HepG2 (cell line): ENCODE data around the gene HEXD. TPM values are rescaled to one million over a fixed set of nuclear protein-coding genes. Genes with fewer than 3 reads are reported as not detected.

Experiments used
- ETV6 ChIP-seq: sonication (generic); formaldehyde crosslinking; conservative IDR thresholded peaks from 2 replicates; pipeline ENCODE4 v1.4.0; 2020; ENCODE audit warnings: missing genetic modification reagents
- FOXJ3 ChIP-seq: sonication (generic); formaldehyde crosslinking; IDR thresholded peaks from 2 replicates; pipeline ENCODE4 v1.4.0; 2020; ENCODE audit warnings: missing genetic modification reagents, mild to moderate bottlenecking, borderline replicate concordance
- HOXA7 ChIP-seq: sonication (generic); formaldehyde crosslinking; IDR thresholded peaks from 2 replicates; pipeline ENCODE4 v1.8.1; 2022; ENCODE audit warnings: mild to moderate bottlenecking, missing genetic modification reagents, moderate library complexity
- HOXA9 ChIP-seq: sonication (generic); formaldehyde crosslinking; IDR thresholded peaks from 2 replicates; pipeline ENCODE4 v1.8.1; 2022; ENCODE audit warnings: missing genetic modification reagents, mild to moderate bottlenecking, moderate library complexity, borderline replicate concordance
- JUN ChIP-seq: sonication (generic); formaldehyde crosslinking; IDR thresholded peaks from 2 replicates; pipeline ENCODE4 v1.4.0; 2020; ENCODE audit warnings: mild to moderate bottlenecking, missing genetic modification reagents
- SAFB2 ChIP-seq: sonication (generic); formaldehyde crosslinking; IDR thresholded peaks from 2 replicates; pipeline ENCODE4 v1.5.1; 2020; ENCODE audit warnings: missing genetic modification reagents, low read depth, mild to moderate bottlenecking, borderline replicate concordance
- SP2 ChIP-seq: sonication (generic); formaldehyde crosslinking; IDR thresholded peaks from 2 replicates; pipeline ENCODE4 v1.5.1; 2020; ENCODE audit warnings: mild to moderate bottlenecking, missing genetic modification reagents
- TCF12 ChIP-seq, 2 experiments: fragments of 450-650 bp in 1 of 2; sonication (generic) in 1 of 2; formaldehyde crosslinking in 1 of 2; IDR thresholded peaks; 2 replicates each; pipeline versions ENCODE4 v1.6.1 to v1.8.0; 2017 to 2022; ENCODE audit warnings: antibody characterized with exemption in 1 of 2, mild to moderate bottlenecking in 1 of 2, missing genetic modification reagents in 1 of 2, moderate library complexity in 1 of 2
- ZBTB42 ChIP-seq: sonication (generic); formaldehyde crosslinking; IDR thresholded peaks from 2 replicates; pipeline ENCODE4 v1.5.0; 2020; ENCODE audit warnings: mild to moderate bottlenecking, missing genetic modification reagents
- ZNF354B ChIP-seq: sonication (generic); formaldehyde crosslinking; IDR thresholded peaks from 2 replicates; pipeline ENCODE4 v1.8.0; 2022; ENCODE audit warnings: mild to moderate bottlenecking, missing genetic modification reagents
- polyA plus RNA-seq, 8 experiments: library from polyadenylated mRNA; depleted of rRNA in 3 of 8; stranded (reverse) in 7 of 8; unstranded in 1 of 8; fragments of >200 nt; fragmentation: Illumina TruSeq in 4 of 8; extraction: Trizol in 4 of 8; gene quantifications; 2 replicates each; pipeline versions ENCODE4 v1.2.1 to v1.2.3, GENCODE V29; 2011 to 2016; ENCODE audit warnings: low read depth in 4 of 8, missing spikeins in 1 of 8, mixed read lengths in 1 of 8; ENCODE audit not compliant: insufficient read depth in 1 of 8
- total RNA-seq, 5 experiments: library from RNA; depleted of rRNA; stranded (reverse); fragments of >200 nt; fragmentation: Illumina TruSeq; extraction: Trizol; gene quantifications; 2 replicates each; pipeline ENCODE4 v1.2.3, GENCODE V29; 2016; ENCODE audit warnings: low read depth in 1 of 5
- TF ChIP-seq, protein P1 (sequence below): sonication (generic); formaldehyde crosslinking; IDR thresholded peaks from 2 replicates; pipeline ENCODE4 v1.5.0; 2020; ENCODE audit warnings: mild to moderate bottlenecking, missing genetic modification reagents, borderline replicate concordance
- TF ChIP-seq, protein P2 (sequence below): sonication (generic); formaldehyde crosslinking; IDR thresholded peaks from 2 replicates; pipeline ENCODE4 v1.5.0; 2020; ENCODE audit warnings: mild to moderate bottlenecking, missing genetic modification reagents, borderline replicate concordance
- TF ChIP-seq, protein P3 (sequence below): sonication (generic); formaldehyde crosslinking; IDR thresholded peaks from 2 replicates; pipeline ENCODE4 v1.5.0; 2020; ENCODE audit warnings: missing genetic modification reagents
- TF ChIP-seq, protein P4 (sequence below): sonication (generic); formaldehyde crosslinking; IDR thresholded peaks from 2 replicates; pipeline ENCODE4 v1.5.1; 2020; ENCODE audit warnings: missing genetic modification reagents, mild to moderate bottlenecking, borderline replicate concordance

The HEXD gene
- total and polyA plus RNA-seq, 2 of the 13 experiments (the other 11 are each of a cell fraction or from before 2014, with no cell fraction given): 22.3 to 41.8 TPM

DNA sequence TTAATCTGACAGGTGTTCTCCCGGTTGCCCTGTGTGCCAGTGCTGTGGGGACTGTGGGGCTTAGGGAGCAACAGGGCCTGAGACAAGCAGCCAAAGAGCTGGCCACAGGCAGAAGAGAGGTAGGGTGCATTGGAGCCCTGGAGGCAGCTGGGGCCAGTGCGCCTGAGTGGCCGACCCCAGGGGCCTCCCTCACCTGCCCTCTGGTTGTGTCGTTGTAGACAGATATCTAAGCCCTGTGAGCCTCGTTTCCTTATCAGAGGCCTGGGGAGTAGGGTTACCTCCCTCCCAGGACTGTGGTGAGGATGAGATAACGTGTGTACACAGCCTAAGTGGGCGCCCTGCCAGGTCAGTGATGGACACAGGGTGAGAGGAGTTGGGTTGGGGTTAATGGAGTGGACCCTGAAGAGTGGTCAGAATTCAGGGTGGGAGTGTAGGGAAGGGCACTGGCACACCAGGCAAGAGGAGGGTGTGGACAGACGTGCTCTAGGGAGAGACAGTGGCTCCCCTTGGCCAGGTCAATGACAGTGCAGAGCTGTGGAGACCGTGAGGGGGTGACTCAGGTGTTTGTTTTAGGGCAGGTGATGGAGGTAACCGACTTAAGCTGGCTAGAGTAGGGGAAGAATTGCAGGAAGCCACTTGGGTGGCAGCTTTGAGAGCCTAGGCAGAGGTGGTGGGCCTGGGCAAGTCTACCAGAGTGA lies 43.8 kb downstream of the HEXD start (continued):
- TF ChIP-seq, protein P1, sequence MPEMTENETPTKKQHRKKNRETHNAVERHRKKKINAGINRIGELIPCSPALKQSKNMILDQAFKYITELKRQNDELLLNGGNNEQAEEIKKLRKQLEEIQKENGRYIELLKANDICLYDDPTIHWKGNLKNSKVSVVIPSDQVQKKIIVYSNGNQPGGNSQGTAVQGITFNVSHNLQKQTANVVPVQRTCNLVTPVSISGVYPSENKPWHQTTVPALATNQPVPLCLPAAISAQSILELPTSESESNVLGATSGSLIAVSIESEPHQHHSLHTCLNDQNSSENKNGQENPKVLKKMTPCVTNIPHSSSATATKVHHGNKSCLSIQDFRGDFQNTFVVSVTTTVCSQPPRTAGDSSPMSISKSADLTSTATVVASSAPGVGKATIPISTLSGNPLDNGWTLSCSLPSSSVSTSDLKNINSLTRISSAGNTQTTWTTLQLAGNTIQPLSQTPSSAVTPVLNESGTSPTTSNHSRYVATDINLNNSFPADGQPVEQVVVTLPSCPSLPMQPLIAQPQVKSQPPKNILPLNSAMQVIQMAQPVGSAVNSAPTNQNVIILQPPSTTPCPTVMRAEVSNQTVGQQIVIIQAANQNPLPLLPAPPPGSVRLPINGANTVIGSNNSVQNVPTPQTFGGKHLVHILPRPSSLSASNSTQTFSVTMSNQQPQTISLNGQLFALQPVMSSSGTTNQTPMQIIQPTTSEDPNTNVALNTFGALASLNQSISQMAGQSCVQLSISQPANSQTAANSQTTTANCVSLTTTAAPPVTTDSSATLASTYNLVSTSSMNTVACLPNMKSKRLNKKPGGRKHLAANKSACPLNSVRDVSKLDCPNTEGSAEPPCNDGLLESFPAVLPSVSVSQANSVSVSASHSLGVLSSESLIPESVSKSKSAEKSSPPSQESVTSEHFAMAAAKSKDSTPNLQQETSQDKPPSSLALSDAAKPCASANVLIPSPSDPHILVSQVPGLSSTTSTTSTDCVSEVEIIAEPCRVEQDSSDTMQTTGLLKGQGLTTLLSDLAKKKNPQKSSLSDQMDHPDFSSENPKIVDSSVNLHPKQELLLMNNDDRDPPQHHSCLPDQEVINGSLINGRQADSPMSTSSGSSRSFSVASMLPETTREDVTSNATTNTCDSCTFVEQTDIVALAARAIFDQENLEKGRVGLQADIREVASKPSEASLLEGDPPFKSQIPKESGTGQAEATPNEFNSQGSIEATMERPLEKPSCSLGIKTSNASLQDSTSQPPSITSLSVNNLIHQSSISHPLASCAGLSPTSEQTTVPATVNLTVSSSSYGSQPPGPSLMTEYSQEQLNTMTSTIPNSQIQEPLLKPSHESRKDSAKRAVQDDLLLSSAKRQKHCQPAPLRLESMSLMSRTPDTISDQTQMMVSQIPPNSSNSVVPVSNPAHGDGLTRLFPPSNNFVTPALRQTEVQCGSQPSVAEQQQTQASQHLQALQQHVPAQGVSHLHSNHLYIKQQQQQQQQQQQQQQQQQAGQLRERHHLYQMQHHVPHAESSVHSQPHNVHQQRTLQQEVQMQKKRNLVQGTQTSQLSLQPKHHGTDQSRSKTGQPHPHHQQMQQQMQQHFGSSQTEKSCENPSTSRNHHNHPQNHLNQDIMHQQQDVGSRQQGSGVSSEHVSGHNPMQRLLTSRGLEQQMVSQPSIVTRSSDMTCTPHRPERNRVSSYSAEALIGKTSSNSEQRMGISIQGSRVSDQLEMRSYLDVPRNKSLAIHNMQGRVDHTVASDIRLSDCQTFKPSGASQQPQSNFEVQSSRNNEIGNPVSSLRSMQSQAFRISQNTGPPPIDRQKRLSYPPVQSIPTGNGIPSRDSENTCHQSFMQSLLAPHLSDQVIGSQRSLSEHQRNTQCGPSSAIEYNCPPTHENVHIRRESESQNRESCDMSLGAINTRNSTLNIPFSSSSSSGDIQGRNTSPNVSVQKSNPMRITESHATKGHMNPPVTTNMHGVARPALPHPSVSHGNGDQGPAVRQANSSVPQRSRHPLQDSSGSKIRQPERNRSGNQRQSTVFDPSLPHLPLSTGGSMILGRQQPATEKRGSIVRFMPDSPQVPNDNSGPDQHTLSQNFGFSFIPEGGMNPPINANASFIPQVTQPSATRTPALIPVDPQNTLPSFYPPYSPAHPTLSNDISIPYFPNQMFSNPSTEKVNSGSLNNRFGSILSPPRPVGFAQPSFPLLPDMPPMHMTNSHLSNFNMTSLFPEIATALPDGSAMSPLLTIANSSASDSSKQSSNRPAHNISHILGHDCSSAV (CRISPR knock-in tag): no peak
- TF ChIP-seq, protein P2, sequence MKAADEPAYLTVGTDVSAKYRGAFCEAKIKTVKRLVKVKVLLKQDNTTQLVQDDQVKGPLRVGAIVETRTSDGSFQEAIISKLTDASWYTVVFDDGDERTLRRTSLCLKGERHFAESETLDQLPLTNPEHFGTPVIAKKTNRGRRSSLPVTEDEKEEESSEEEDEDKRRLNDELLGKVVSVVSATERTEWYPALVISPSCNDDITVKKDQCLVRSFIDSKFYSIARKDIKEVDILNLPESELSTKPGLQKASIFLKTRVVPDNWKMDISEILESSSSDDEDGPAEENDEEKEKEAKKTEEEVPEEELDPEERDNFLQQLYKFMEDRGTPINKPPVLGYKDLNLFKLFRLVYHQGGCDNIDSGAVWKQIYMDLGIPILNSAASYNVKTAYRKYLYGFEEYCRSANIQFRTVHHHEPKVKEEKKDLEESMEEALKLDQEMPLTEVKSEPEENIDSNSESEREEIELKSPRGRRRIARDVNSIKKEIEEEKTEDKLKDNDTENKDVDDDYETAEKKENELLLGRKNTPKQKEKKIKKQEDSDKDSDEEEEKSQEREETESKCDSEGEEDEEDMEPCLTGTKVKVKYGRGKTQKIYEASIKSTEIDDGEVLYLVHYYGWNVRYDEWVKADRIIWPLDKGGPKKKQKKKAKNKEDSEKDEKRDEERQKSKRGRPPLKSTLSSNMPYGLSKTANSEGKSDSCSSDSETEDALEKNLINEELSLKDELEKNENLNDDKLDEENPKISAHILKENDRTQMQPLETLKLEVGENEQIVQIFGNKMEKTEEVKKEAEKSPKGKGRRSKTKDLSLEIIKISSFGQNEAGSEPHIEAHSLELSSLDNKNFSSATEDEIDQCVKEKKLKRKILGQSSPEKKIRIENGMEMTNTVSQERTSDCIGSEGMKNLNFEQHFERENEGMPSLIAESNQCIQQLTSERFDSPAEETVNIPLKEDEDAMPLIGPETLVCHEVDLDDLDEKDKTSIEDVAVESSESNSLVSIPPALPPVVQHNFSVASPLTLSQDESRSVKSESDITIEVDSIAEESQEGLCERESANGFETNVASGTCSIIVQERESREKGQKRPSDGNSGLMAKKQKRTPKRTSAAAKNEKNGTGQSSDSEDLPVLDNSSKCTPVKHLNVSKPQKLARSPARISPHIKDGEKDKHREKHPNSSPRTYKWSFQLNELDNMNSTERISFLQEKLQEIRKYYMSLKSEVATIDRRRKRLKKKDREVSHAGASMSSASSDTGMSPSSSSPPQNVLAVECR: peak; percentile 68; the same call in 1 of the 2 replicates
- TF ChIP-seq ZBTB42 (no peak), FOXJ3 (CRISPR knock-in tag) (peak; percentile 62; the same call in 1 of the 2 replicates), HOXA7 (CRISPR knock-in tag) (no peak), JUN (peak; percentile 17; the same call in 1 of the 2 replicates), SAFB2 (no peak), ETV6 (0 out of 2 replicates have a peak, but pooled peaks have one; percentile 16), TCF12 (IDR thresholded peaks at IDR 0.05) (no peak), TCF12 (CRISPR knock-in tag; IDR thresholded peaks at IDR 0.05) (peak; percentile 45; the same call in 1 of the 2 replicates), HOXA9 (CRISPR knock-in tag) (no peak), SP2 (CRISPR knock-in tag) (no peak), ZNF354B (no peak)
- TF ChIP-seq, protein P3, sequence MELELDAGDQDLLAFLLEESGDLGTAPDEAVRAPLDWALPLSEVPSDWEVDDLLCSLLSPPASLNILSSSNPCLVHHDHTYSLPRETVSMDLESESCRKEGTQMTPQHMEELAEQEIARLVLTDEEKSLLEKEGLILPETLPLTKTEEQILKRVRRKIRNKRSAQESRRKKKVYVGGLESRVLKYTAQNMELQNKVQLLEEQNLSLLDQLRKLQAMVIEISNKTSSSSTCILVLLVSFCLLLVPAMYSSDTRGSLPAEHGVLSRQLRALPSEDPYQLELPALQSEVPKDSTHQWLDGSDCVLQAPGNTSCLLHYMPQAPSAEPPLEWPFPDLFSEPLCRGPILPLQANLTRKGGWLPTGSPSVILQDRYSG (CRISPR knock-in tag): no peak
- TF ChIP-seq, protein P4, sequence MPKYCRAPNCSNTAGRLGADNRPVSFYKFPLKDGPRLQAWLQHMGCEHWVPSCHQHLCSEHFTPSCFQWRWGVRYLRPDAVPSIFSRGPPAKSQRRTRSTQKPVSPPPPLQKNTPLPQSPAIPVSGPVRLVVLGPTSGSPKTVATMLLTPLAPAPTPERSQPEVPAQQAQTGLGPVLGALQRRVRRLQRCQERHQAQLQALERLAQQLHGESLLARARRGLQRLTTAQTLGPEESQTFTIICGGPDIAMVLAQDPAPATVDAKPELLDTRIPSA: no peak
